Adrenal gland (tissue), 5 donors: ENCODE results near the gene RBFOX1.

Experiments
- POLR2A ChIP-seq, 2 donors: fragments of 450-650 bp; IDR thresholded peaks; one replicate each; pipeline ENCODE4 v1.6.1; 2017; ENCODE audit warnings: antibody characterized with exemption in 2 of 2, mild to moderate bottlenecking in 2 of 2, moderate library complexity in 1 of 2
- TF ChIP-seq, protein P1 (sequence below), 6 experiments: fragments of 450-650 bp in 4 of 6; fragments of 200-600 bp in 2 of 6; sonication (generic) in 1 of 6; IDR thresholded peaks; 1 replicate in 5 of 6; 2 replicates in 1 of 6; pipeline versions ENCODE4 v1.5.1 to v1.8.0; 2016 to 2021; ENCODE audit warnings: antibody characterized with exemption in 6 of 6, mild to moderate bottlenecking in 2 of 6, moderate library complexity in 1 of 6
- donor health status: DM: no; HTN: no; CAD: no.

DNA sequence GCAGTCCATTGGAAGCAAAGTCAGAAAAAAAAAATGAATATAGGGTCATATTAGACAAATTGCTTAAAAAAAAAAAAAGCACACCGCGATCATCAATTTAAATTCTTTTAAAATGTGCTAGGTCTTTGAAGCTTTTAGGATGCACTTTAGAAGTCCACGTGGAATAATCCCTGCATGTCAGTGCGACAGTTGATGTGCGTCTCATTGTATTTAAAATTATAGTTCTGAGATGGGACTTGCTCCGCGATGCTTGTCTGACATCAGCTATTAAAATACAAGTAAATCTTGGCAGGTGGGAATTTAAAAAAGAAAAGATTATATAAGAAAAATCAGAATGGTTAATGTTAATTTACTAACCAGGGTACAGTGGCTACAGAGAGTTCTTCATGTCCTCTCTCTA is 105.2 kb downstream of the RBFOX1 start:
- no peak for TF ChIP-seq POLR2A (IDR thresholded peaks at IDR 0.05)
- TF ChIP-seq, protein P1, sequence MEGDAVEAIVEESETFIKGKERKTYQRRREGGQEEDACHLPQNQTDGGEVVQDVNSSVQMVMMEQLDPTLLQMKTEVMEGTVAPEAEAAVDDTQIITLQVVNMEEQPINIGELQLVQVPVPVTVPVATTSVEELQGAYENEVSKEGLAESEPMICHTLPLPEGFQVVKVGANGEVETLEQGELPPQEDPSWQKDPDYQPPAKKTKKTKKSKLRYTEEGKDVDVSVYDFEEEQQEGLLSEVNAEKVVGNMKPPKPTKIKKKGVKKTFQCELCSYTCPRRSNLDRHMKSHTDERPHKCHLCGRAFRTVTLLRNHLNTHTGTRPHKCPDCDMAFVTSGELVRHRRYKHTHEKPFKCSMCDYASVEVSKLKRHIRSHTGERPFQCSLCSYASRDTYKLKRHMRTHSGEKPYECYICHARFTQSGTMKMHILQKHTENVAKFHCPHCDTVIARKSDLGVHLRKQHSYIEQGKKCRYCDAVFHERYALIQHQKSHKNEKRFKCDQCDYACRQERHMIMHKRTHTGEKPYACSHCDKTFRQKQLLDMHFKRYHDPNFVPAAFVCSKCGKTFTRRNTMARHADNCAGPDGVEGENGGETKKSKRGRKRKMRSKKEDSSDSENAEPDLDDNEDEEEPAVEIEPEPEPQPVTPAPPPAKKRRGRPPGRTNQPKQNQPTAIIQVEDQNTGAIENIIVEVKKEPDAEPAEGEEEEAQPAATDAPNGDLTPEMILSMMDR (IDR thresholded peaks at IDR 0.05), result no peak
